H9 (cell line): ENCODE results near the gene OR4K1. TPM values are rescaled to one million over a fixed set of nuclear protein-coding genes. Genes with fewer than 3 reads are reported as not detected.
"Not testable (repeated sequence)": the region's sequence is repeated elsewhere in the genome, so short reads cannot be mapped to it uniquely, and the experiment has no call there.

ENCODE experiments used
- DNase-seq: peaks from one replicate; pipeline ENCODE4 v3.0.0-alpha.2; 2017
- H2AFZ ChIP-seq: one replicate; pipeline ENCODE4 v1.6.1; 2013; ENCODE audit warnings: mild to moderate bottlenecking, low read length, control low read depth, moderate library complexity
- H2AK5ac ChIP-seq: 2 replicates; pipeline ENCODE4 v1.6.1; 2013; ENCODE audit warnings: low read length, control low read depth, mixed read lengths; ENCODE audit not compliant: insufficient read length
- H2BK120ac ChIP-seq: one replicate; pipeline ENCODE4 v1.6.1; 2013; ENCODE audit warnings: low read depth, mild to moderate bottlenecking, low read length, control low read depth, inconsistent platforms; ENCODE audit not compliant: poor library complexity, severe bottlenecking
- H2BK12ac ChIP-seq: 2 replicates; pipeline ENCODE4 v1.6.1; 2013; ENCODE audit warnings: low read length, control low read depth, mixed read lengths, low read depth; ENCODE audit not compliant: insufficient read length
- H2BK15ac ChIP-seq: 2 replicates; pipeline ENCODE4 v1.6.1; 2013; ENCODE audit warnings: low read depth, low read length, control low read depth
- H2BK20ac ChIP-seq: one replicate; pipeline ENCODE4 v1.6.1; 2013; ENCODE audit warnings: low read depth, mild to moderate bottlenecking, low read length, control low read depth, inconsistent platforms; ENCODE audit not compliant: poor library complexity, severe bottlenecking
- H2BK5ac ChIP-seq: 2 replicates; pipeline ENCODE4 v1.6.1; 2013; ENCODE audit warnings: low read length, control low read depth, mixed read lengths; ENCODE audit not compliant: insufficient read length
- H3K14ac ChIP-seq: 2 replicates; pipeline ENCODE4 v1.6.1; 2013; ENCODE audit warnings: low read length, control low read depth; ENCODE audit not compliant: insufficient read depth
- H3K18ac ChIP-seq: 2 replicates; pipeline ENCODE4 v1.6.1; 2013; ENCODE audit warnings: low read depth, mild to moderate bottlenecking, mixed read lengths, low read length, control low read depth; ENCODE audit not compliant: insufficient read length
- H3K23ac ChIP-seq: 2 replicates; pipeline ENCODE4 v1.6.1; 2013; ENCODE audit warnings: low read length, control low read depth, mixed read lengths, low read depth; ENCODE audit not compliant: insufficient read length
- H3K23me2 ChIP-seq: 2 replicates; pipeline ENCODE4 v1.6.1; 2013; ENCODE audit warnings: low read depth, mild to moderate bottlenecking, mixed read lengths, low read length, control low read depth; ENCODE audit not compliant: insufficient read length, poor library complexity, severe bottlenecking
- H3K27ac ChIP-seq: 2 replicates; pipeline ENCODE4 v1.5.1; 2013; ENCODE audit warnings: low read length, control low read depth, mixed read lengths, low read depth; ENCODE audit not compliant: insufficient read length
- H3K27me3 ChIP-seq: 2 replicates; pipeline ENCODE4 v1.6.1; 2013; ENCODE audit warnings: low read length, control low read depth, inconsistent platforms; ENCODE audit not compliant: insufficient read depth
- H3K4ac ChIP-seq: 2 replicates; pipeline ENCODE4 v1.6.1; 2013; ENCODE audit warnings: low read depth, mild to moderate bottlenecking, control low read depth, inconsistent platforms, low read length, moderate library complexity
- H3K4me1 ChIP-seq: 2 replicates; pipeline ENCODE4 v1.6.1; 2013; ENCODE audit warnings: low read length, control low read depth, inconsistent platforms; ENCODE audit not compliant: insufficient read depth
- H3K4me2 ChIP-seq: 2 replicates; pipeline ENCODE4 v1.6.1; 2013; ENCODE audit warnings: low read length, control low read depth, mixed read lengths; ENCODE audit not compliant: insufficient read length, insufficient read depth
- H3K56ac ChIP-seq: 2 replicates; pipeline ENCODE4 v1.6.1; 2013; ENCODE audit warnings: low read depth, mild to moderate bottlenecking, mixed read lengths, low read length, control low read depth; ENCODE audit not compliant: insufficient read length
- H3K79me1 ChIP-seq: 2 replicates; pipeline ENCODE4 v1.6.1; 2013; ENCODE audit warnings: low read depth, mild to moderate bottlenecking, moderate library complexity, low read length, control low read depth, inconsistent platforms; ENCODE audit not compliant: insufficient read depth, poor library complexity, severe bottlenecking
- H3K79me2 ChIP-seq: 2 replicates; pipeline ENCODE4 v1.6.1; 2013; ENCODE audit warnings: low read length, control low read depth, inconsistent platforms; ENCODE audit not compliant: insufficient read depth
- H3K9ac ChIP-seq: 2 replicates; pipeline ENCODE4 v1.6.1; 2013; ENCODE audit warnings: low read length, control low read depth, mixed read lengths; ENCODE audit not compliant: insufficient read length; ENCODE audit errors: extremely low read depth
- H3K9me3 ChIP-seq: one replicate; pipeline ENCODE4 v1.6.1; 2013; ENCODE audit warnings: low read depth, low read length, inconsistent platforms; ENCODE audit not compliant: control insufficient read depth
- H3T11ph ChIP-seq: one replicate; pipeline ENCODE4 v1.6.1; 2013; ENCODE audit warnings: mild to moderate bottlenecking, low read length, control low read depth, inconsistent platforms
- H4K20me1 ChIP-seq: one replicate; pipeline ENCODE4 v1.6.1; 2013; ENCODE audit not compliant: control insufficient read depth, insufficient read length, insufficient read depth
- H4K5ac ChIP-seq: 2 replicates; pipeline ENCODE4 v1.6.1; 2013; ENCODE audit warnings: low read depth, mild to moderate bottlenecking, mixed read lengths, low read length, control low read depth; ENCODE audit not compliant: insufficient read length
- H4K8ac ChIP-seq: replicated peaks from 2 replicates; pipeline ENCODE4 v1.6.1; 2013; ENCODE audit warnings: low read length, control low read depth, mixed read lengths, low read depth; ENCODE audit not compliant: insufficient read length
- H4K91ac ChIP-seq: 2 replicates; pipeline ENCODE4 v1.6.1; 2013; ENCODE audit warnings: low read depth, mild to moderate bottlenecking, moderate library complexity, mixed read lengths, low read length, control low read depth; ENCODE audit not compliant: insufficient read length
- H3K27ac Mint-ChIP-seq, 3 experiments: 2 replicates in 2 of 3; 3 replicates in 1 of 3; pipeline ENCODE4 v1.8.0; 2020 to 2021; ENCODE audit warnings: mixed read lengths in 3 of 3, mild to moderate bottlenecking in 1 of 3, moderate library complexity in 1 of 3
- H3K27me3 Mint-ChIP-seq: 2 replicates; pipeline ENCODE4 v1.8.0; 2021; ENCODE audit warnings: low read depth, mild to moderate bottlenecking, moderate library complexity, mixed read lengths
- H3K36me3 Mint-ChIP-seq, 3 experiments: 2 replicates in 2 of 3; 3 replicates in 1 of 3; pipeline ENCODE4 v1.8.0; 2020 to 2021; ENCODE audit warnings: low read depth in 3 of 3, mixed read lengths in 3 of 3; ENCODE audit not compliant: insufficient read depth in 1 of 3
- H3K4me1 Mint-ChIP-seq, 2 experiments: 2 replicates each; pipeline ENCODE4 v1.8.0; 2020; ENCODE audit warnings: mixed read lengths in 2 of 2
- H3K4me3 Mint-ChIP-seq, 2 experiments: 2 replicates in 1 of 2; 3 replicates in 1 of 2; pipeline ENCODE4 v1.8.0; 2020 to 2021; ENCODE audit warnings: mild to moderate bottlenecking in 2 of 2, mixed read lengths in 2 of 2, moderate library complexity in 1 of 2
- H3K9me3 Mint-ChIP-seq, 2 experiments: 2 replicates in 1 of 2; 3 replicates in 1 of 2; pipeline ENCODE4 v1.8.0; 2020; ENCODE audit warnings: mild to moderate bottlenecking in 2 of 2, mixed read lengths in 2 of 2, moderate library complexity in 1 of 2
- WGBS: extraction: QIAGEN DNeasy Blood & Tissue Kit; methylation state at CpG from one replicate; pipeline ENCODE4 v1.1.7; 2013; ENCODE audit warnings: missing lambda C conversion rate, low lambda C conversion rate, mixed read lengths; ENCODE audit not compliant: insufficient read length; ENCODE audit errors: extremely low coverage; 5-methylcytosine and 5-hydroxymethylcytosine counted together
- total RNA-seq: library from RNA; stranded (reverse); gene quantifications from 2 replicates; pipeline ENCODE4 v1.2.1, GENCODE V29; 2021
- TF ChIP-seq, protein P1 (sequence below): fragments of 200-600 bp; sonication (generic); conservative IDR thresholded peaks from 3 replicates; pipeline ENCODE4 v1.8.0; 2021; ENCODE audit warnings: antibody characterized with exemption, mild to moderate bottlenecking

OR4K1 gene
- total RNA-seq, 1 experiment from 2014 or later = not detected

DNA sequence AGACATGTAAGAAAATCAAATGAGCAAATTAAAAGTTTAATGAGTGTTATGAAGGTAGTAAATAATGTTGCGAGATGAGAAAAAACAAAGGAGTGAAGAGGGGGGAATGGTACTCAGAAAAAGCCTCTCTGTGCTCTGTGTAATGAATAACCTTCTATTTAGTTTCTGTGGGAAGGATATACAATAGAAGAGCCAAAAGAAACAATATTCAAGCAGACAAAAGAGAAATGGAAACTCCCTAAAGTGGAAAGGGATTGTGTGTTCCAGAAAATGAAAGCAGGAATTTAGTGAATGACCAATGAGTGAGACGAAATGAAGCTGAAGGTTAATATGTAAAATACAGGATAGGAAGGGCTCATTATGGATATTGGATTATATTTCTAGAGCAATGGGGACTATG lies 18.5 kb downstream of the OR4K1 start:
- H2BK5ac ChIP-seq = no peak overlapping the region
- H3K27ac ChIP-seq = no peak overlapping the region

DNA sequence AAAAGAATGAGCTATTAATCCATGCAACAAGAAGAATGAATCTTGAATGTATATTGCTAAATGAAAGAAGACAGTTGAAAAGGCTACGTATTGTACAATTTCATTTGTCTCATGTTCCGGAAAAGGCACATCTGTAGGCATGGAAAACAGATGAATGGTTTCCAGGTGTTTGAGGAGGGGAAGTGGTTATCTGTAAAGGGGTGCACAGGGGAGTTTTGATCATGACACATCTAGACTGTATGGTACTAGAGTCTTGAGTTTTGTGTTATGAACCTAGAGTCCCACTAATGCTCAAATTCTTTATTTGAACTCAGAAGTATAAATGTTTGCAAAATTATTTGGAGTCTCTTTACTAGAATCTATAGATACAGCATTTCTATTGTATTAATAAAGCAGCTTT lies 39.0 kb downstream of the OR4K1 start:
- H2BK12ac ChIP-seq = not testable (repeated sequence)

More for the DNA sequence above, 18.5 kb downstream of the OR4K1 start:
- Histone ChIP-seq H3K79me2 (no peaks in the 10 kb centered on the region), H2AFZ (no peak overlapping the region), H3K23ac (no peak overlapping the region), H3K56ac (no peak overlapping the region), H3K9ac (no peak overlapping the region), H3K4ac (no peak overlapping the region), H4K5ac (no peak overlapping the region), H2AK5ac (no peak overlapping the region), H3K79me1 (no peaks in the 10 kb centered on the region), H3K14ac (no peak overlapping the region), H3K4me1 (no peaks in the 10 kb centered on the region), H3K18ac (no peak overlapping the region), H3K27me3 (no peaks in the 10 kb centered on the region), H2BK120ac (no peak overlapping the region), H3K23me2 (no peaks in the 10 kb centered on the region), H3K9me3 (peaks cover 95% of the 10 kb centered on the region), H2BK12ac (no peak overlapping the region), H2BK15ac (no peak overlapping the region), H4K8ac (no peak overlapping the region), H4K91ac (no peak overlapping the region), H3K4me2 (no peak overlapping the region), H3T11ph (no peak overlapping the region), H2BK20ac (no peak overlapping the region), H4K20me1 (no peaks in the 10 kb centered on the region)
- DNase-seq = no peak
- Mint-ChIP-seq H3K27me3 (no peaks in the 10 kb centered on the region; the same call in 1 of the 2 replicates), H3K36me3 (peaks cover 8 to 15% (median 10%) of the 10 kb centered on the region in 3 experiments; a peak in 6 of 7 replicates), H3K9me3 (peaks cover 32 to 33% of the 10 kb centered on the region in 2 experiments), H3K27ac (no peak overlapping the region), H3K4me3 (no peak overlapping the region), H3K4me1 (no peaks in the 10 kb centered on the region)
- TF ChIP-seq, protein P1, sequence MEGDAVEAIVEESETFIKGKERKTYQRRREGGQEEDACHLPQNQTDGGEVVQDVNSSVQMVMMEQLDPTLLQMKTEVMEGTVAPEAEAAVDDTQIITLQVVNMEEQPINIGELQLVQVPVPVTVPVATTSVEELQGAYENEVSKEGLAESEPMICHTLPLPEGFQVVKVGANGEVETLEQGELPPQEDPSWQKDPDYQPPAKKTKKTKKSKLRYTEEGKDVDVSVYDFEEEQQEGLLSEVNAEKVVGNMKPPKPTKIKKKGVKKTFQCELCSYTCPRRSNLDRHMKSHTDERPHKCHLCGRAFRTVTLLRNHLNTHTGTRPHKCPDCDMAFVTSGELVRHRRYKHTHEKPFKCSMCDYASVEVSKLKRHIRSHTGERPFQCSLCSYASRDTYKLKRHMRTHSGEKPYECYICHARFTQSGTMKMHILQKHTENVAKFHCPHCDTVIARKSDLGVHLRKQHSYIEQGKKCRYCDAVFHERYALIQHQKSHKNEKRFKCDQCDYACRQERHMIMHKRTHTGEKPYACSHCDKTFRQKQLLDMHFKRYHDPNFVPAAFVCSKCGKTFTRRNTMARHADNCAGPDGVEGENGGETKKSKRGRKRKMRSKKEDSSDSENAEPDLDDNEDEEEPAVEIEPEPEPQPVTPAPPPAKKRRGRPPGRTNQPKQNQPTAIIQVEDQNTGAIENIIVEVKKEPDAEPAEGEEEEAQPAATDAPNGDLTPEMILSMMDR = no peak
- WGBS = 100% methylated on average over 1 of the region's 2 CpGs

More for the DNA sequence above, 39.0 kb downstream of the OR4K1 start:
- not testable (repeated sequence) for H2AFZ ChIP-seq, H2BK5ac ChIP-seq, H3K4me1 Mint-ChIP-seq, H3K4ac ChIP-seq, H3K14ac ChIP-seq, H4K8ac ChIP-seq, H3K23me2 ChIP-seq, H4K5ac ChIP-seq, H3T11ph ChIP-seq, H2BK20ac ChIP-seq, DNase-seq, H3K4me3 Mint-ChIP-seq, H2BK120ac ChIP-seq, H3K27ac ChIP-seq, H4K91ac ChIP-seq, H3K4me2 ChIP-seq, H3K27me3 Mint-ChIP-seq, H3K9ac ChIP-seq, H3K23ac ChIP-seq, H3K27me3 ChIP-seq, H3K27ac Mint-ChIP-seq, H3K79me1 ChIP-seq, H3K18ac ChIP-seq, H3K56ac ChIP-seq, H3K79me2 ChIP-seq, H3K4me1 ChIP-seq, H2AK5ac ChIP-seq, H2BK15ac ChIP-seq, H4K20me1 ChIP-seq
- peaks cover 0 to 12% (median 0%) of the 10 kb centered on the region in 3 experiments; a peak in 4 of 7 replicates for H3K36me3 Mint-ChIP-seq
- no CpG with 5 or more reads among the region's 2 CpGs for WGBS
- peaks cover 66 to 75% of the 10 kb centered on the region in 2 experiments for H3K9me3 Mint-ChIP-seq
- H3K9me3 ChIP-seq = peaks cover 18% of the 10 kb centered on the region
